ENCODE measurements around the gene PRKCA. TPM values are rescaled to one million over a fixed set of nuclear protein-coding genes. Genes with fewer than 3 reads are reported as not detected.

The PRKCA gene
- total RNA-seq, 1 experiment from 2014 or later, result 28.6 TPM

DNA sequence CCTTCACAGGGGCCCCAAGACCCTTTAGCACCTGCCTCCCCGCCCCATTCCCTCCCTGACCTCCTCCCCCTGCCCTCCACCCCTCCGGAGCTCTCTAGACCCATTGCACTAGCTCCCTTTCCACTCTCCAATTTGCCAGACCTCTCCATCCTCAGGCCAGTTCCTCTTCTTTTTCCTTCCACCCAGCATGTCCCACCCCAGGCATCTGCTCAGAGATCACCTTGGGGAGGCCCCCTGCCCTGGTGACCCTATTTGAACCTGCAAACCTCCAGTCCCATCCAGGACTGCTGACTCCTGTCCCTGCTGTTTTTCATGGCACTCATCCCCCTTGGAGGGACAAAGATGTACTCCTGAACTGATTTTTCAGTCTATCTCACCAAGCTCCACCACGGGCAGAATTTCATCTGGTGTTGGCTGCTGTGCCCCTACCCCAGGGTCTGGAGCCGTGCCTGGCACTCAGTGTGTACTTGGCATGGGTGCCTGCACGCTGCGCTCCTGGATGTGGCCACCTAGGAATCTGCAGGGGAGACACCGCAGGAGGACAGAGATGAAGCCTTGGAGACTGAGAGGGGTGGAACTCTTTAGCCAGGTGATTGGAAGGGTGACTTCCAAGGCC is 446.9 kb downstream of the PRKCA start:
- no peak for DNase-seq (ENCODE audit: low read depth)
- in situ Hi-C loops (cut with HindIII; ENCODE audit: low pct_unique_long_range_greater_than_20kb, low sequenced_read_pairs), result no loop called here

DNA sequence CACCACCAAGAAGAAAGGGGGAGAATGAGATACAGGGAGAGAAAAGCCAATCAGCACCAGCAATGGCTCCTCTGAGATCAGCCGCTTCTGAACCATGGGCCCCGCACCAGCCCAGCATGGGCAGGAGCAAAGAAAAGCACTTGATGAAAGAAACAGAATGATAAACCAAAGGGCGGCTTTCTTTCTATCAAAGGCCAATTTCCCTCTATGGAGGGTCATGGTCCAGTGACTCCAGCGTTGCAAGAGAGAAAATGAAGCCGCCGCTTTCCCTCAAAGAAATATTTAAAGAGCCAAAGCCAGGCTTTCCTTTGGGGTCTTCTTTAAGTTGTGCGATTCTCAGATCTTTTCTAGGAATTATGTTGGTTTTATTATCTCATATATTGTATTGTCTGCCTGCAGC is 447.7 kb downstream of the PRKCA start:
- DNase-seq (ENCODE audit: low read depth), result no peak
- in situ Hi-C loops (cut with HindIII; ENCODE audit: low pct_unique_long_range_greater_than_20kb, low sequenced_read_pairs), result no loop called here

DNA sequence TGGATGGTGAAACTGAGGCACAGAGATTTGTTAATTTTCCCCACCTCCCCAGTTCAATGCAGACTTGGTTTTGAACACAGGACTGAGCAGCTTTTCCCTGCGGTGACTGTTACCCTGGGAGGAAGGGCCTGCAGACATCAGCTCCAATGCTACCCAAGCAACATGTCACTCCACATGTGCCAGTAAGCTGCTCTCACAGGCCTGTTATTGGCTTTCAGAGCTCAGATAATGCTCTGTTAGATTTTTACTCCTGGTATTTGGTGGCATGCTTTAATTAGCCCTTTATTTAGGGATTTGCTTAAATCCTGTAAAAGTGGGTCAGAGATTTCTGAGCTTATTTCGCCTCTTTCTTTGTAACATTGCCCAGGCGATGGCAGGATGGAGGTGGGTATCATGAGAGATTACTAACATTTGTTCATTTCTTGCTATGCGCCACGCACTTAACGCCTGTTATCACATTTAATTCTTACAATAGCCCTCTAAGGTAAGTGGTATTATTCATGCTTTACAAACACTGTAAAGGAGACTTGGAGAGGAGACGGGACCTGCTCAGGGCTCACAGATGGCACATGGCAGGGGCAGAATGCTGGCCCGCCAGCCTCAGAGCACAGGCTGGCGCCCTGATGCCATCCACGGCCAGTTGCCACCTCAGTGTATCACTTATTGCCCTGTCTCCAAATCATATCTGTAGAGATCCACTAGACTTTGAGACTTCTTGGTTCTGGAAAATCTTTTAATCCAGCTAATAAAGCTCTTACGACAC is 448.5 kb downstream of the PRKCA start:
- DNase-seq (ENCODE audit: low read depth), result no peak
- in situ Hi-C loops (cut with HindIII; ENCODE audit: low pct_unique_long_range_greater_than_20kb, low sequenced_read_pairs), result no loop called here

DNA sequence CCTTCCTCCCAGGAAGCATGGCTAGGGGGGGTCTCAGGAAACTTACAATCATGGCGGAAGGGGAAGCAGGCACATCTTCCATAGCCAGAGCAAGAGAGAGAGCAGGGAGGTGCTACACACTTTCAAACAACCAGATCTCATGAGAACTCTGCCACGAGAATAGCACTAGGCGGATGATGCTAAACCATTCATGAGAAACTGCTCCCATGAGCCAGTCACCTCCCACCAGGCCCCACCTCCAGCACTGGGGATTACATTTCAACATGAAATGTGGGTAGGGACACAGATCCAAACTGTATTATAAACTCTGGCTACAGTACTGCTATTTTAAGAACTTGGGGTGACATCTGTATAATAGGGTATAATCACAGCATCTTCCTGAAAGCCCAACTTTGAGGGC is 449.4 kb downstream of the PRKCA start:
- in situ Hi-C loops (cut with HindIII; ENCODE audit: low pct_unique_long_range_greater_than_20kb, low sequenced_read_pairs), result no loop called here
- no peak for DNase-seq (ENCODE audit: low read depth)

DNA sequence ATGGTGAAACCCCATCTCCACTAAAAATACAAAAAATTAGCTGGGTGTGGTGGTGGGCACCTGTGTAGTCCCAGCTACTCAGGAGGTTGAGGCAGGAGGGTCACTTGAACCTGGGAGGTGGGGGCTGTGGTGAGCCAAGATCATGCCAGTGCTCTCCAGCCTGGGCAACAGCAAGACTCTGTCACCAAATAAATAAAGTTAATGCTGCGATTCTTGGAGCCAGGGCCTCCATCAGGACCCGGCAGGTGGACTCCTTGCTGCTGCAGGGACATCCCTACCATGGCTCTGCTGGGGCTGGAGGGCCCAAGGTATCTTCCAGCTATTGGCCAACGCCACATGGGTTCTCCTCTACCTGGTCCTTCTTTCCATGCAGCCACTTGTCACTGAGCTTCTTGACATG is 450.0 kb downstream of the PRKCA start:
- in situ Hi-C loops (cut with HindIII; ENCODE audit: low pct_unique_long_range_greater_than_20kb, low sequenced_read_pairs), result no loop called here
- DNase-seq (ENCODE audit: low read depth), result no peak

DNA sequence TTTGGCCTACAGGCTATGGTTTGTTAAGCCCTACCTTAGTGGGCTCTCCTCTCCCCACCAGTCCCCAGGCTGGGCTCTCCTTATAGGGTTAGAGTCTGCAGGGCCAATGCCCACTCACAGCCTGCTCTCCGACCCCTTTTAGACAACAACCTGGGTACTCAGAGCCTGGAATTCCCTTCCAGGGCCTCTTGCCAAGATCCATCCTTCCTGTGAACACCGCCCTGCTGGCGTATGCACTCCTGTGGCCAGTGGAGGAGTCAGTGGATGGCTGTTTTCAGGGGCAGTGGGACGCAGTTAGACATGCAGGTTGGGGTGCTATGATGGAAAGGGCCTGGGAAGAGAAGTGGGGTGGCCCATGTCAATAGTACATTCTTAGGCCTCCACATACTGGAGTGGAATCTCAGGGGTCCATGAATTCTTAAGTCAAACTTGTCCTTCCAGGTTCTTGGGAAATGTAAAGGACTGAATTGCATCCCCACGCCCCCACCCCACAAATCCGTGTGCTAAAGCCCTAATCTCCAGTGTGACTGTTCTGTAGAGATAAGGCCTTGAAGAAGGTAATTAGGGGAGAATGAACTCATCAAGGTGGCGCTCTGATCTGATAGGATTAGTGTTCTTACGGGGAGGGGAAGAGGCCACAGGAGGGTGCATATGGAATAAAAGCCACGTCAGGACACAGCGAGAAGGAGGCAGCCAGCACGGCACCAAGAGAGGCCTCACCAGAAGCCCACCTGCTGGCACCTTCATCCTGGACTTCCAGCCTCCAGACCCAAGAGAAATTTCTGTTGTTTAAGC is 450.9 kb downstream of the PRKCA start:
- in situ Hi-C loops (cut with HindIII; ENCODE audit: low pct_unique_long_range_greater_than_20kb, low sequenced_read_pairs), result no loop called here
- DNase-seq (ENCODE audit: low read depth), result no peak

DNA sequence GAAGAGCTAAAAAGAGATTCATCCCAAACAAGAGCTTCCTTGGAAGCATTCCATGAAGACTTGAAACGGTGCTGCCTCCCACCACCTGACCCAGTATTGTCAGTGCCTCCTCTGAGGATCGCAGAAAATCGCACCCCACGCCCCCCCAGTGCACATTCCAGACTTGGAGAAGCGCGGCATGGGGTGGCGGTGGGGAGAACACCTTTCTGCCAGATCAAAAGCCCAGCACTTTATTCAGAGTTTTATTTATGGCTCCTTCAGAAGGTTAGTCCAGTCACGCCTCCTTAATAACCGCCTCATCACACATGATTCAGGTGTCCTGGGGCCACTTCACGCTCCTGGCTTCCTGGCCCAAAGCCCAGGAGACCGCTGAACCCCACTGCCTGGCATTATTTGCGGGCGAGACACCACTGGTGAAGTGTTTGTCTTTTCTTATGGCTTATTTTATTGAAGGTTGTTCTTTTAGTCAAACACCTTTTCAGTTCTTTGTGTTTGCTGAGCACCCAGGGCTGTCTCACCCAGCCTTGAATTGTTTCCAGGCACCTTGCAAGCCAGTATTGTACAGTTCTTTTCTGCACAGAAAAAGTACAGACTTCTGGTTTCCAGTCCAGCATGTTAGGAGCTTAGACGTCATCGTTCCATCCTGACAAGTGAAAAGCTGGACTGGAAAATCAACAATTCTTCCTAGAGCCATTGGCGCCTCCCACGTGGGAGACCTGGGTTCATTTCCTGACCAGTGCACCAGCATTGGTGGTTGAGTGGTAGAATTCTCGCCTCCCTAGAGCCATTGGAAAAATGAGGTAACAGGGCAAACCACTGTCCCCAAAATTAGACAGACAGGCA is 452.9 kb downstream of the PRKCA start:
- in situ Hi-C loops (cut with HindIII; ENCODE audit: low pct_unique_long_range_greater_than_20kb, low sequenced_read_pairs), result no loop called here
- DNase-seq (ENCODE audit: low read depth), result peak; percentile 54

DNA sequence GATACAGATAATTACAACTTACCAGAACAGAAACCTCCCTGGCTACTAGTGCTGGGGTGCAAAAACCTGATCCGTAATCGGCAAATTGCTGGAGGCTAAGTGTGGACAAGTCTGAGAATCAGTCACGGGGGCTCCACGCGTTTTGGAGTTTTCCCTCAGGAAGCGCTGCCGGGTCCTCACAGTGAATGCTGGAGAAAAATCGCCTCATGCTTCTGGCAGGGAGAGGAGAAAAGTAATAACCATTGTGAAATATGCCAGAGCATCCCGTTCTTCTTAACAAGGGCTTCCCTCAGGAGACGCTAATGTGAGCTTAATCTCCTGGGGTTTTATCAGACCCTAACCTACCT is 453.5 kb downstream of the PRKCA start:
- no peak for DNase-seq (ENCODE audit: low read depth)
- in situ Hi-C loops (cut with HindIII; ENCODE audit: low pct_unique_long_range_greater_than_20kb, low sequenced_read_pairs), result no loop called here

DNA sequence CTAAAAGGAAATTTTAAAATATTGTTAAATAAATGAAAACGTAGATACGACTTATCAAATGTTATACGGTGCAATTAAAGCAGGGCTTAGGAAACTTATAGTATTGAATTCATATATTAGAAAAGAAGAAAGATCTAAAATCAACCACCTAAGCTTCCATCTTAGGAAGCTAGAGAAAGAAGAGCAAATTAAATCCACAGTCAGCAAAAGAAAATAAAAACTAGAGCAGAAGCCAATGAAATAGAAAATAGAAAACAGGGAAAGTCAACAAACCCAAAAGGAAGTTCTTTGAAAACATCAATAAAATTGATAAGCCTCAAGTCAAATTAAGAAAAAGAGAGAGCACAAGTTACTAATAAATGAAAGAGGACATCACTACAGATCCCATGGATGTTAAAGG is 457.9 kb downstream of the PRKCA start:
- no peak for DNase-seq (ENCODE audit: low read depth)
- in situ Hi-C loops (cut with HindIII; ENCODE audit: low pct_unique_long_range_greater_than_20kb, low sequenced_read_pairs), result no loop called here

DNA sequence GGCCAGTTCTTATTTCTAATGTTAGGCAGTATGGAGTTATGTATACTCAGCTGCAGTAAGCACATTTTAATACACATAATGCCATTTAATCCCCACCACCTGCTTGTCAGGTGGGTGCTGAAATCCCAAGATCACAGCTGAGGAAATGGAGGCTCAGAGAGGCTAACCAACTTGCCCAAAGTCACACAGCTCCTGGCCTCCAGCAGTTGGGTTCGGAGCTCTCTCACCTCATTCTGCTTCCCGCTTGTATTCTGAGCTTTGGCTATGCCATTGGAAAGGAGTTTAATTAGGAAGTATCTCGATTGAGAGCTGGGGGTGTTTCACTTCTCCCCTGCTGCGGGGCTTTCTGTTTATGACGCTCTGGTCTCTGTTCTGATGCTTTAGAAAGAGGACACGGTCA is 459.9 kb downstream of the PRKCA start:
- DNase-seq (ENCODE audit: low read depth), result no peak
- in situ Hi-C loops (cut with HindIII; ENCODE audit: low pct_unique_long_range_greater_than_20kb, low sequenced_read_pairs), result no loop called here

DNA sequence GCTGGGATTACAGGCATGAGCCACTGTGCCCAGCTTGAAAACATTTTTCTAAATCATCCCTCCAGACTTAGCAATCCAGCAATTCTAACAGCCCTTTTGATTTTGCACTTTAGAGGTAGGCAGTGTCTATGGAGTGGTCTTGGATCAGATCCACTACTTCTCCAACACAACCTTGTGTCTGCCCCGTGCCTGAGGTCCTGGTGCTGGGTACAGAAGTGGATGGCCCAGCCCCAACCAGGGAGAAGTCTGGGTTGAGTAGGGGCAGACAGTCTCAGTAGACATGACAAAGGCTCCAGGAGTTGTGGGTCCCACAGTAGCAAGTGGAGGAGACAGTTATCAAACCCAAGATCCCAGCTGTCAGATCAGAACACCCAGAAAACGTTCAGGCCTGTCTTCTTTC is 460.6 kb downstream of the PRKCA start:
- in situ Hi-C loops (cut with HindIII; ENCODE audit: low pct_unique_long_range_greater_than_20kb, low sequenced_read_pairs), result no loop called here
- DNase-seq (ENCODE audit: low read depth), result no peak

DNA sequence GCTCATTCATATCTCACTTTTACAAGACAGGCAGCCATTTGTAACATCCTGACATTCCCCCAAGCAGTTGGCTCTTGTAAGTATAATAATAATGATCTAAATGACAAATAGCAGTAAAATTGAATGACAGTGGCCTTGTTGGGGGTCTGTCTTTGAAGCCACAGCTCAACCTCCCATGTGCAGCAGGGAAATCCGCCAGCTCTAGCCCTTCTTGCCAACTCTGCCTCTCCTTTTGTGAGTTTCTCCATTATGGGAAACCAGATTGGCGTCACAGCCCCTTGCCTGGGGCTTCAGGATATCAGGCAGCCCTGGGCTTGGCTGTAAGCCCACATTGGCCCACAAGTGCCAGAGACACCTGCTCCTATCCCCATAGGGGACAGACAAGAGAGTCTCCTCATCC is 462.1 kb downstream of the PRKCA start:
- in situ Hi-C loops (cut with HindIII; ENCODE audit: low pct_unique_long_range_greater_than_20kb, low sequenced_read_pairs), result no loop called here
- no peak for DNase-seq (ENCODE audit: low read depth)

DNA sequence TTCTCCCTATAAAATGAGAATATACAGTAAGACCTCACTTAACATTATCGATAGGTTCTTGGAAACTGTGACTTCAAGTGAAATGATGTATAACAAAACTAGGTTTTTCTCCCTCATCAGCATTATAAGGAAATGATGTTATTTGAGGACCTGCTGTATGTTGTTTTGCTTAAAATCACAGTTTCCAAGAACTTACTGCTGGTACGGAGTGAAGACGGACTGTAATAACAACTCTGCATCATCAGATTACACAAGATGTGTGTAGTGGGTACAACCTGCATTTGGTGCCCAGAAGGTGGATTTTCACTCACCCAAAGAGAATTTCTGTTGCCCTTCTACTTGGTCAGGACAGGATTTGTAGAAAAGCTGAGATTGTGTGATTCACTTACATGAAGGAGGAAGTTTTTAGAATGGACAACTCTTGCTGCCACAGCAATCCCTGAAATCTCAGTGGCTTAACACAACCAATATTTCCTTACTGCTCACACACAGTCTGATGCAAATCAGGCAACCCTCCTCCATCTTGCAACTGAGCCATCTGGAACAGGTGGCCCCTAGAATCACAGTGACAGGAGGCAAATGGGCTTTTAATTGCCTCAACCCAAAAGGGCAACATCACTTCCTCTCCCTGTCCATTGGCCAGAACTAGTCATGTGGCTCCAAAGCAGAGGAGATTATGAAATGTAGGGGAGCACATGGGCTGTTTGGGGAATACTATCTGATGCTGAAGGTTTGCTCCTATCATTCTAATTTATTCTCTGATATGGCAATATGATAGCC is 464.9 kb downstream of the PRKCA start:
- DNase-seq (ENCODE audit: low read depth), result no peak
- in situ Hi-C loops (cut with HindIII; ENCODE audit: low pct_unique_long_range_greater_than_20kb, low sequenced_read_pairs), result no loop called here

DNA sequence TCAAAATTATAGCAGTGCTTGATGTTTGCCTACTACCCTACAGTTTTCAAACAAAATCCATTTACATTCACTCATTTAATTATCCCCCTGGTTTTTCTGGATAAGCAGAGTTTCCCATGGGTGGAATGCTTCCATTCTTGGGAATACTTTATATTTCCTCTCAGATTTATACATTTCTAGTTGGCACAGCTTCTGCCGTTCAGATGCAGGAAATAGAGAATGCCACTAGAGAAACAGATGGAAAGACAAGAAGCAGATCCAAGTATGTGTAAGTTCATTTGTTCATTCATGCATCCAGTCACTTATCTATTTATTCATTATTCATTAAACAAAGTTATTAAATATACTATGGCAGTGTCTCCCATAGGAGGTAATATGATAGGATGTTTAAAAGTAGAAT is 467.5 kb downstream of the PRKCA start:
- no peak for DNase-seq (ENCODE audit: low read depth)
- in situ Hi-C loops (cut with HindIII; ENCODE audit: low pct_unique_long_range_greater_than_20kb, low sequenced_read_pairs), result no loop called here

DNA sequence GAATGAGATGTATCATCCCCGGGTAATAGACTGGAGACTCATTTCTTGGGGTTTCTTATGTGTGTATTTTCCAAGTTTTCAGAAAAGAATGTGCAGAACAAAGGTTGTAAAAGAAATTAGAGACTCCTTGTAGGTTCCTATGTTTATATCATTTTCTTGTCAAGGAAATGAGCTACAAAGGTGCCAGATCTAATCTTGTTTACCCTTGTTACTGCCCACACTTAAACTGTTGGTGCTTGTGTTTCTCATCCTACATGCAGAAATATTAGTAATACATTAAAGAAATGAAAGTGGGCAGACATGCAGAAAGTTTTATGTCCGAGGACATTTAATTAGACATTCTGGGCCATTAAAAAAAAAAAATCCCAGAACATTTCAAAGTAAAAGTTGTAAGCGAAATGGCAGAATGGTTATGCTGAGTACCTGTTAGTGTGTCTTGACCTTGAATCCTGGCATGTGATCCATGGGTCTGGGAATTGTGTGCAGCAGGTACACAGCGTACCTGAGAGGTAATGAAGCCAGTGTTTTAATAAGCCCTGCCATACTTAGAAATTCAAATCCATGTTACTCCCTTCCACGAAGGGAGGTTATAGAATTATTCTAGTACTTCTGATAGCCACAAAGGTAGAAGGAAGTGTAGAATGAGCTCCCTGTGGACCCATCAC is 469.9 kb downstream of the PRKCA start:
- no peak for DNase-seq (ENCODE audit: low read depth)
- in situ Hi-C loops (cut with HindIII; ENCODE audit: low pct_unique_long_range_greater_than_20kb, low sequenced_read_pairs), result no loop called here

DNA sequence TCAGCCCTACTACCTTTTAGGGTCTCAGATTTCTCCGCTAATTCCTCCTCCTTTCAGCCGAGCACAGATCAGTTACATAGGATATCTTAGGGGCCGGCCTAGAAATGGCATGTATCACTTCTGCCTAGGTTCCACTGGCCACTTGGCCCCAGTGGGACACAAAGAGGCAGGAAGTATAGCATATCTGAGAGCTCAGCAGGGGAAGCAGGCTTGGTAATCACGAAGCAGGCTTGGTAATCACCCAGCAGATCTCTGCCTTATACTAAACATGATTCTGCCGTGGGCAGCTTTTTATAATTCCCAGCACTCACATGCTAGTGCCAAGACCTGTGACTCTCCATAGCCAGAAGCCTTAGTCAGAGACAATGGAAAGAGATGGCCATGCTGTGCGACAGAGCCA is 472.9 kb downstream of the PRKCA start:
- no peak for DNase-seq (ENCODE audit: low read depth)
- in situ Hi-C loops (cut with HindIII; ENCODE audit: low pct_unique_long_range_greater_than_20kb, low sequenced_read_pairs), result no loop called here

DNA sequence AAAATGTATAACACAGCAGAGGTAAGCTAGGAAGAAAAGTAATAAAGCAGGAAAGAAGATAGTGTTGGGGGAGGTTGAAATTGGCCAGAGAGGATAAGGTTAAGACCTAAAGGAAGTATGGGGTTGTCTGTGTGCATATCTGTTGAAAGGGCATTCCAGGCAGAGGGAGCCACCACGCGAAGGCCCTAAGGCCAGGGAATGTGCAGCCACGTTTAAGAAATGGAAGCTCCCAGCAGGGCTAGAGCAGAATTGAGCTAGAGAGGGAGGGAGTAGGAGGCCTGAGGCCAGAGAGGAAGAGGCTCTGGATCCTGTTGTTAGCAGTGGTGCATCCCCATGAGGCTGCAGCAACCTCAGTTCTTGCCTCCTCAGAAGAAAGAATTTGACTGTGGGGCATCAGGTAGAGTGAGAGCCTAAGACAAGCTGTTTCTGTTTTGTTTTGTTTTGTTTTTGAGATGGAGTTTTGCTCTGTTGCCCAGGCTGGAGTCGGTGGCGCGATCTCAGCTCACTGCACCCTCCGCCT is 473.5 kb downstream of the PRKCA start:
- no peak for DNase-seq (ENCODE audit: low read depth)
- in situ Hi-C loops (cut with HindIII; ENCODE audit: low pct_unique_long_range_greater_than_20kb, low sequenced_read_pairs), result no loop called here
